MM.1S (cell line): ENCODE measurements around the gene PPP2R3B.
"Not testable (repeated sequence)": the region's sequence is repeated elsewhere in the genome, so short reads cannot be mapped to it uniquely, and the experiment has no call there.

Experiments
- CTCF ChIP-seq: fragments of 300-600 bp; sonication (generic); IDR thresholded peaks from 2 replicates; pipeline ENCODE4 v1.5.1; 2016; ENCODE audit warnings: antibody characterized with exemption, low read length, mixed read lengths
- EZH2 ChIP-seq: fragments of 300-600 bp; sonication (generic); optimal IDR thresholded peaks from 2 replicates; pipeline ENCODE3; 2017; ENCODE audit warnings: low read depth, mild to moderate bottlenecking, antibody characterized with exemption, low read length, mixed read lengths
- EZH2phosphoT487 ChIP-seq: fragments of 300-600 bp; sonication (generic); IDR thresholded peaks from 2 replicates; pipeline ENCODE4 v1.6.1; 2018; ENCODE audit warnings: antibody characterized with exemption, low read length

GRCh38 chrX:432666-433065 is 46.0 kb upstream of the PPP2R3B start:
- TF ChIP-seq EZH2phosphoT487, CTCF, EZH2: not testable (repeated sequence)
